Epithelial cell of proximal tubule (primary cell): Measurements from ENCODE around the gene CFAP221. TPM values are rescaled to one million over a fixed set of nuclear protein-coding genes. Genes with fewer than 3 reads are reported as not detected.

Source experiments
- DNase-seq: peaks from one replicate; pipeline ENCODE4 v3.0.0-alpha.2; 2011; ENCODE audit warnings: low read depth
- H3K4me3 ChIP-seq: 2 replicates; pipeline ENCODE4 v1.5.1; 2011; ENCODE audit warnings: low read depth, mild to moderate bottlenecking, low read length
- total RNA-seq: library from RNA; depleted of rRNA; stranded (reverse); fragments of >200 nt; gene quantifications from 2 replicates; pipeline ENCODE4 v1.2.3, GENCODE V29; 2015
- TF ChIP-seq, protein P1 (sequence below): conservative IDR thresholded peaks from 2 replicates; pipeline ENCODE4 v1.5.1; 2012; ENCODE audit warnings: low read depth, mild to moderate bottlenecking, low read length

CFAP221 gene
- total RNA-seq, 1 donor from 2014 or later: not detected

DNA sequence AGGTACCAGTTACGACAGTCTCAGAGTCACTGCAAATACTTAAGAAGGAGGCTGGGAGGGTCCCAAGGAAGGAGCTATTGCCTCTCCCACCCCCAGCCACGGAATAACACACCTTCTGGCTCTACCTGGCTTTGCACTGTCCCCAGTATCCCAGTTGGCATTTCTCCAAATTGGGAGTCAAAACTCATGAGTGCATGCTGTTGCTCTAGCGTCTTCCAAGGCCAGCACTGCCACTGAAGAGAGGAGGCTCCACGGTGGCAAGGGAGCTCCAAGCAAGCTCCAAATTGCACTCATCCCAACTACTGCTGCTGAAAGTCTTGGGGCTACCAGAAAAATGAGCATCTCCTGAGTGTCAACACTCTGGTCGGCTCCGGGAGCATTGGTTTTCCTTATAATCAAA is 21.6 kb upstream of the CFAP221 start:
- DNase-seq: no peak

DNA sequence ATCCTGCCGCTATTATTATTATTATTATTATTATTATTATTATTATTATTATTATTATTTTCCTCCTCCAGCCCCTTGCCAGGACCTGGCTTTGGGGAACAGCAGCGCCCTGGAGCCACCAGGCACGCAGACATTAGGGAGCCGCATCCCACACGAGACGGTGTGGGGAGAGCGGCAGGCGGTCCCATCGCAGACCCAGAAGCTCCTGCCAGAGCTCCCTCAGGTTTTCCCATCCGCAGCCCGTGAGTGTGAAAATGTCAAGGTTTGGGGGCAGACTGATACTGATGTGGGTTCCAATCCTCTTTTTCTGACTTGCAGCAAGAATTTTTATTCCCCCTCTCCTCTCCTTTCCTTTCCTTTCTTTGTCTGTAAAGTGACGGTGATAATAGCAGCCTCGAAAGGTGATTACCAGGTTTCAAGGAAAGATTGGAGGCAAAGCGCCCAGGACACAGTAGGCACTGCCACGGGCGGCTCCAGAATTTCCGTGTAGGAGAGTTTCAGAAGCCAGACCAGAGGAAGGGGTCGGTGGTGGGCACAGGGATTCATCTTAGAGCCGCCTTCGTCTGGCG is 20.8 kb upstream of the CFAP221 start:
- no peak for DNase-seq
- peak overlapping the region; percentile 0 for H3K4me3 ChIP-seq
- TF ChIP-seq, protein P1, sequence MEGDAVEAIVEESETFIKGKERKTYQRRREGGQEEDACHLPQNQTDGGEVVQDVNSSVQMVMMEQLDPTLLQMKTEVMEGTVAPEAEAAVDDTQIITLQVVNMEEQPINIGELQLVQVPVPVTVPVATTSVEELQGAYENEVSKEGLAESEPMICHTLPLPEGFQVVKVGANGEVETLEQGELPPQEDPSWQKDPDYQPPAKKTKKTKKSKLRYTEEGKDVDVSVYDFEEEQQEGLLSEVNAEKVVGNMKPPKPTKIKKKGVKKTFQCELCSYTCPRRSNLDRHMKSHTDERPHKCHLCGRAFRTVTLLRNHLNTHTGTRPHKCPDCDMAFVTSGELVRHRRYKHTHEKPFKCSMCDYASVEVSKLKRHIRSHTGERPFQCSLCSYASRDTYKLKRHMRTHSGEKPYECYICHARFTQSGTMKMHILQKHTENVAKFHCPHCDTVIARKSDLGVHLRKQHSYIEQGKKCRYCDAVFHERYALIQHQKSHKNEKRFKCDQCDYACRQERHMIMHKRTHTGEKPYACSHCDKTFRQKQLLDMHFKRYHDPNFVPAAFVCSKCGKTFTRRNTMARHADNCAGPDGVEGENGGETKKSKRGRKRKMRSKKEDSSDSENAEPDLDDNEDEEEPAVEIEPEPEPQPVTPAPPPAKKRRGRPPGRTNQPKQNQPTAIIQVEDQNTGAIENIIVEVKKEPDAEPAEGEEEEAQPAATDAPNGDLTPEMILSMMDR: no peak

More for the DNA sequence above, 21.6 kb upstream of the CFAP221 start:
- H3K4me3 ChIP-seq: no peak overlapping the region
- TF ChIP-seq, protein P1: no peak

DNA sequence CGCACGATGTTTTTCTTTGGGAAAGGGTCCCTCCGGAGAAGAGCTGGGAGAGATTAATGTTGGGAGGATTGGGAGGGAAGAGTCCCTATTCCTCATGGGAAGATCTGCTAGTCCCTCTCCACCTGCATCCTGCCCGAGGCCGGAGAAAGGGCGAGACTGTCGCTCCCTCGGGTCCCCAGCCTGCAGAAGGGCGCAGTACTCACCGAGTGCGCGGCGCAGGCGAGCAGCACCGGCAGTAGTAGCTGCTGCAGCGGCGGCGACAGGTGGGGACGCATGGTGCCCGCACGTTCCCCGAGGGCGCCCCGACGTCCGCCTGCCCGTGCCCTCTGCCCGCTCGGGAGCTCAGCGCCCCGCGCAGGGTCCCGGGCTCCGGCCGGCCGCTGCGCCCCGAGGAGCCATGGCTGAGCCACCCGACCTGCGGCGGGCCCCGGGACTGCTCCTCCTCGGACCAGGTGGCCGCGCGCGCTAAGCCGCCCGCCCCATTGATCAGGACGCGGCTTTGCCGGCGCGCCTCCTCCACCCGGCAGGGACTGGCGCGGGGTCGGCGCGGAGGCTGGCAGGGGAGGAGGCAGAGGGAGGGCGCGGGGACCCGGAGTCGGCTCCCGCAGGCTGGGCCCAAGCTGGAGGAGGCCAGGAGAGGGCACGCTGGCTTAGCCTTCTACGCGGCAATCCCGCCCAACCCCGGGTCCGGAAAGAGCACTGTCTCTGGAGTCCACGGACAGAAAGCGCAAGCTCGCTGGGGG is 20.1 kb upstream of the CFAP221 start, which contains the start of gene SCTR:
SCTR (minus strand) TSS at position 532 of the 743 bp plus-strand sequence; CDS start at position 275, 257 bp downstream.
- peak within 1 kb of the TSS; percentile 0 for H3K4me3 ChIP-seq
- TF ChIP-seq, protein P1: no peak
- no peak for DNase-seq

DNA sequence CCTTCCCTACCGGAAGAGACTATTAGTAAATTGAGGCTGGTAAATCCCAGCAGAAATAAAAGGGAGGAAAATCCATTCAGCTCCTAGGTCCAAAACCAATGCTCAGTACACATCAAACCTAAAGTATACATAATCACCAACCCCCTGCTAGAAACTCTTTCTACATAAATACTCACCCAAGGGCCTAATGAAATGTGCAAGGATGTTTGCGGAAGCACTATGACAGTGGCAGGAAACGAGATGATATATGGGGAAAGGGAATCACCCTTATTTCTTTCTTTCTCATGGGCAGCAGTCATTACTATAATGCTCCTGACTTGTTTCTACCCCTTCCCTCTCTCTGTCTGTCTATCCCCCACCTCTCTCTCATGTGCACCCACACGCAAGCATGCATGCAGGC is 18.6 kb upstream of the CFAP221 start:
- TF ChIP-seq, protein P1: no peak
- DNase-seq: no peak
- H3K4me3 ChIP-seq: no peak overlapping the region

DNA sequence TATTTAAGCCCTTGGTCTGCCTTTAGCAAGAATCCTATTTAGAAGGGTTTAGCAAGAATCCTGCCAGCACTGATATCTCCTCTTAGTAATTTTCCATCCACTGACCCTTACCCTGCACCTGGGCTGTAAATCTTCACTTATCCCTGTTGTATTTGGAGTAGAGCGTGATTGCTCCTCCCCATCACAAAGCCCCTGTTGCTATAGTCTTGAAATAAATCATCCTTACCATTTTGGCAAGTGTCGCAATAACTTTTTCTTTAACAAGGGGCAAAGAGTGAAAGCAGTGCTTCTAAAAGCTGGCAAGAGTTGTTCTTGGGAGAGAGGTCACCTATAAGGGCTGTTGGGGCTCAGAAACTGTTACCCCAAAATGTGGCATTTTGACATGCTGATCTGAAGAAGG is 16.2 kb upstream of the CFAP221 start:
- TF ChIP-seq, protein P1: no peak
- no peak overlapping the region for H3K4me3 ChIP-seq
- no peak for DNase-seq

DNA sequence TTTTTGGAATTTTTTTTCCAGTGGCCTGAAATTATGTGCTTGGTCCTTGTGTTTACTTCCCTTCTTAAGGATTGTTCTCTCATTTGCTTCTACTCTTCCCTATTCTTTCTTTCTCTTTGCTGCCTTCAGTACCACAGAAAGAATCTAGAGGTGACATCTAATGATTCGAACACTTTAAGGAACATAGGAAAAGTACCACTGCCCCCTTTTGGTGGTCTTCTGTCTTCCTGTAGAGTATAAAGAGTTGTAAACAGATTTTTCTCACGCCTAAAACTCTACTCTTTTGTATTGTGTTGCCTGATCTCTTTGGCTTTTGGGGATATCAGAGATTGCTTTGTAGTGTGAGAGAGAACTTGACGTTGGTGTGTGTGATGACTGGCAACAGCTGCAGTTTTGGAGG is 13.0 kb upstream of the CFAP221 start:
- TF ChIP-seq, protein P1: peak; percentile 12
- no peak overlapping the region for H3K4me3 ChIP-seq
- no peak for DNase-seq

DNA sequence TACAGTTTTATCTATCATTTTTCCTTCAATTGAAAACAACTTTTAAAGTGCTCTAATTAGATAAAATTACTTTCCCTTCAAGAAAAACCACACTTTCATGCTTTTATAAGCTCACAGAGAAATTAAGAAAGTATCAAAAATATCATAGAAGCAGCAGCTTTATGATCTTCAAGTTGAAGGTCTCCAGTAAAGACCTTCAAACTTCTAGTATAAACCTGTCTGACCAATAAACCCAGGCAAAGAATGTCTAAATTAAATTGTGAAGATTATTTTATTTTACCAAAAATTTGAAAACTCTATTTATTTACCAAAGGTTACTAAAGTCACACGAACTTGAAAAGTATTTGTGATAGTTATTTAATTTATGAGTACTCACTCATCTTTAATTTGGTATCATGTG is 10.7 kb upstream of the CFAP221 start:
- H3K4me3 ChIP-seq: no peak overlapping the region
- DNase-seq: no peak
- TF ChIP-seq, protein P1: no peak
